Measurements from ENCODE around the gene PIEZO2.

DNA sequence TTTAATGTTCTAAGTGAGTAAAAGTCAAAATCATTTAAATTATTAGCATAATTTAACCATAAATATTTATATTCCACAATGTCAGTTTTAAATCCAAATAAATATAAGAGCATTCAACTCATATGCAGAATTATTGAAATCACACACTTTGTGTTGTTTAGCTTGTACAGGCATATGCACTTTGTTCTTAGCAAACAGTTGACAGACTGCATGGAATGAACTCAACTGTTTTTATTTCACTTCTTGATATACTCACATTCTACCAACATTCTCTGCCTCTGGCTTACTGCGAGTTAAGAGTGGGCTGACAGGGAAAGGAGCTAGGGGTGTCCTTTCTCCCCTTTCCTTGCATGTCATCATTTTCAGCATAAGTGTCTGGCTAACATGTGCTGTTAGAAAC lies 7.6 kb upstream of the PIEZO2 start:
- TF ChIP-seq ZNF274 (IDR thresholded peaks at IDR 0.05; ENCODE audit: borderline replicate concordance, extremely low read depth, low read length) = no peak
- TF ChIP-seq NANOG (IDR thresholded peaks at IDR 0.05; ENCODE audit: insufficient read depth, low read depth, low read length, poor library complexity, severe bottlenecking) = no peak
- TF ChIP-seq POLR2AphosphoS5 (IDR thresholded peaks at IDR 0.05; ENCODE audit: low read depth, low read length) = no peak
- no peak for TF ChIP-seq CHD2 (IDR thresholded peaks at IDR 0.05; ENCODE audit: low read length)
- TF ChIP-seq MAFK (IDR thresholded peaks at IDR 0.05; ENCODE audit: low read depth, low read length) = no peak
- TF ChIP-seq, protein P1, sequence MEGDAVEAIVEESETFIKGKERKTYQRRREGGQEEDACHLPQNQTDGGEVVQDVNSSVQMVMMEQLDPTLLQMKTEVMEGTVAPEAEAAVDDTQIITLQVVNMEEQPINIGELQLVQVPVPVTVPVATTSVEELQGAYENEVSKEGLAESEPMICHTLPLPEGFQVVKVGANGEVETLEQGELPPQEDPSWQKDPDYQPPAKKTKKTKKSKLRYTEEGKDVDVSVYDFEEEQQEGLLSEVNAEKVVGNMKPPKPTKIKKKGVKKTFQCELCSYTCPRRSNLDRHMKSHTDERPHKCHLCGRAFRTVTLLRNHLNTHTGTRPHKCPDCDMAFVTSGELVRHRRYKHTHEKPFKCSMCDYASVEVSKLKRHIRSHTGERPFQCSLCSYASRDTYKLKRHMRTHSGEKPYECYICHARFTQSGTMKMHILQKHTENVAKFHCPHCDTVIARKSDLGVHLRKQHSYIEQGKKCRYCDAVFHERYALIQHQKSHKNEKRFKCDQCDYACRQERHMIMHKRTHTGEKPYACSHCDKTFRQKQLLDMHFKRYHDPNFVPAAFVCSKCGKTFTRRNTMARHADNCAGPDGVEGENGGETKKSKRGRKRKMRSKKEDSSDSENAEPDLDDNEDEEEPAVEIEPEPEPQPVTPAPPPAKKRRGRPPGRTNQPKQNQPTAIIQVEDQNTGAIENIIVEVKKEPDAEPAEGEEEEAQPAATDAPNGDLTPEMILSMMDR (IDR thresholded peaks at IDR 0.05; ENCODE audit: control extremely low read depth in 1 of 3, insufficient read depth in 1 of 3, low read depth in 1 of 3, low read length in 3 of 3) = no peak
- no peak for TF ChIP-seq POLR2A (IDR thresholded peaks at IDR 0.05; ENCODE audit: control extremely low read depth in 1 of 2, low read depth in 2 of 2, low read length in 2 of 2)
